ENCODE results near the gene TRPM3. TPM values are rescaled to one million over a fixed set of nuclear protein-coding genes. Genes with fewer than 3 reads are reported as not detected.

Gene TRPM3
- total RNA-seq, 2 donors from 2014 or later = not detected

DNA sequence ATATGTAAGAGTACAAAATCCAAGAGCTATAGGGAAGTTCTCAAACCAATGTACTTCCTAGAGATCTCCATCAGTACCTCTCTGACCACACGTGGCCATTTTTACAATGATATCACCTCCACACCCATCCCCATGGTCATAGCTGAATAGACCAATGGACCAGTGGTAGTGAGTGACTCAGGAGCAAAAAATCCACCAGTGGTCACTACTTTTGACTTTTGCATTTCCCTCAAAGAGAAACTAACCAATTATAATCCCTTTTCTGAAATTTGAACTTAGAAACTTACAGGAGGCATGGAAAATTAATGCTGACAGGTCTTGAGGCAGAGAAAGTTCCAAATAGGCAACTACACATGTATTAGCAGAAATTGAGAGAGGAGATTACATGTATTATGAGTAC is 238.4 kb downstream of the TRPM3 start:
- Mint-ChIP-seq H3K27ac (no peak overlapping the region), H3K4me3 (no peak overlapping the region), H3K36me3 (ENCODE audit: low read depth) (no peaks in the 10 kb centered on the region), H3K4me1 (no peaks in the 10 kb centered on the region), H3K27me3 (no peaks in the 10 kb centered on the region)
- H3K9me3 ChIP-seq (ENCODE audit: control insufficient read depth, low read length, poor library complexity, severe bottlenecking) = no peaks in the 10 kb centered on the region
- no peak for ATAC-seq
- DNase-seq = no peak

DNA sequence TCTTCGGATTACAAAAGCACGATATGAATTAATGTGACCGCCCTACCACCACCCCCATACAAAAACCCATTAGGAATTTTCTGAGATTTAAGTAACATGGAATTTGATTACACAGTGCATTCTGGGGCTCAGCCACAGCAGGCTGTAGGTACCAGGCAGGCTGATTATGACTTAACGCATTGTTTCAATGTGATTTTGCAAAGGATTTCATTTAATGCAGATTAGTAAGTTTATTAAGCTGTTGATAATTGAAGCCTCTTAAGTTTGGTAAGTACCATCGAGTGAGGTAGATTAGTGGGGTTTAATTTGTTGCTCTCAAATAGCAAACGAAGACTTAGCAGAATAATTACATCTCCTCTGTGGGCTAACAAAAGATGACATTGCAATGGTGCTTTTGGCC is 240.1 kb downstream of the TRPM3 start:
- DNase-seq = no peak
- no peaks in the 10 kb centered on the region for H3K27me3 Mint-ChIP-seq

DNA sequence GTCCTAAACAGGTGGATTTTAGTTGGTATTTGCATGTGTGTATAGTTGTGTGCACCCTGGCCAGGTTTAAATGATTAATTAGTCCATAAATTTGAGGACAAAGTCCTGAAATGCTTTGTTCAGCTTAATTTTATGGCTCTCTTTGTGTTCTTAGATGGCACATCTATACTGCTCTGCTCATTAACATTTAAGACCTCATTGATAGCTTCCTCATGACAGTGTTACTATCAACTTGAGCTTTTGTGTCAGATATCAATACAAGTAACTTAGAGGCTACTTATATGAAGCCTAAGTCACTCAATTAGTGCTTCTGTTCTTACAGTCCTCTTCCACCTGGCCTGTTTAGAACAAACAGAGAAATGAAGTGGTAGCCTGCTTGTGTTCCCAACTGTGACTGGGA is 240.9 kb downstream of the TRPM3 start:
- Mint-ChIP-seq H3K4me3 (no peak overlapping the region), H3K27me3 (no peaks in the 10 kb centered on the region), H3K36me3 (ENCODE audit: low read depth) (no peaks in the 10 kb centered on the region), H3K4me1 (no peaks in the 10 kb centered on the region), H3K27ac (no peak overlapping the region)
- ATAC-seq = no peak
- no peaks in the 10 kb centered on the region for H3K9me3 ChIP-seq (ENCODE audit: control insufficient read depth, low read length, poor library complexity, severe bottlenecking)
- DNase-seq = no peak

More for the DNA sequence above, 240.1 kb downstream of the TRPM3 start:
- no peak overlapping the region for H3K27ac Mint-ChIP-seq
- H3K4me3 Mint-ChIP-seq = no peak overlapping the region
- no peaks in the 10 kb centered on the region for H3K4me1 Mint-ChIP-seq
- H3K36me3 Mint-ChIP-seq (ENCODE audit: low read depth) = no peaks in the 10 kb centered on the region
- no peak for ATAC-seq
- no peaks in the 10 kb centered on the region for H3K9me3 ChIP-seq (ENCODE audit: control insufficient read depth, low read length, poor library complexity, severe bottlenecking)

DNA sequence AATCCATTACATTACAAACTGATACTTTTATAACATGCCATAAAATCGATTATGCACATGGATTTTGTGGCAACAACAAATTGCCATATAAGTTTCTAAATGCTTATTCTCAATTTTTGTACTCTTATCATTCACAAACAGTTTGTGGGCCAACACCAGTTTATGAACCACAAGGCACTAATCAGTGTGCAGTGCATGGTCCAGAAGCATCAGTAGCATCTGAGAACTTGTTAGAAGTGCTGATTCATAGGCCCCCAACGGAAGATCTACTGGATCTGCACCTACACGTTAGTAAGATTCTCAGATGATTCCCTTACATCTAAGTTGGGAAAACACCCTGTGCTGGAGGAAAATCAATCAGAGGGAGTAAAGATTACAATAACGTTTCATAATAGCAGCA is 242.8 kb downstream of the TRPM3 start:
- H3K4me1 Mint-ChIP-seq = no peaks in the 10 kb centered on the region

DNA sequence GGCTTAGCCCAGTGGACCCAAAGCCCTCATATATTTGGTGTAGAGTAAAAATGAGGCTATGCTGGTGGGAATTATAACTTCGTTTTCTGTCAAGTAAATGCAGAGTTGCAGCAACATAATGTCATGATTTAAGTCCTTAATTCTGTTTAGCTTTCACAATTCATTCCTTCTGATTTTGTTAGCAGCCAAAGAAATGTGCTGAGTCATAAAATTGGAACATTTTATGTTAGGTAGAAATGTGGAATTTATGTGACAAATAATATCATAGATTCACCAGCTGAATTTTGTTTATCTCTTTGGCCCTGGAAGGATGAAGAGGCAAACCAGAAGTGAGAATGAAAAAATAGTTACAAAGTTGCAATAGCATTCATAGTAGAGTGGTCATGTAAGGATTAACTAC is 247.0 kb downstream of the TRPM3 start:
- ATAC-seq (no peak), DNase-seq (no peak)
- H3K27ac Mint-ChIP-seq = no peak overlapping the region
- H3K4me1 Mint-ChIP-seq = no peaks in the 10 kb centered on the region
- no peak overlapping the region for H3K4me3 Mint-ChIP-seq
- no peaks in the 10 kb centered on the region for H3K9me3 ChIP-seq (ENCODE audit: control insufficient read depth, low read length, poor library complexity, severe bottlenecking)
- H3K36me3 Mint-ChIP-seq (ENCODE audit: low read depth) = no peaks in the 10 kb centered on the region
- peaks cover 6% of the 10 kb centered on the region for H3K27me3 Mint-ChIP-seq

More for the DNA sequence above, 242.8 kb downstream of the TRPM3 start:
- H3K4me3 Mint-ChIP-seq = no peak overlapping the region
- DNase-seq (no peak), ATAC-seq (no peak)
- H3K27me3 Mint-ChIP-seq = peaks cover 2% of the 10 kb centered on the region
- H3K9me3 ChIP-seq (ENCODE audit: control insufficient read depth, low read length, poor library complexity, severe bottlenecking) = no peaks in the 10 kb centered on the region
- H3K27ac Mint-ChIP-seq = no peak overlapping the region
- no peaks in the 10 kb centered on the region for H3K36me3 Mint-ChIP-seq (ENCODE audit: low read depth)

DNA sequence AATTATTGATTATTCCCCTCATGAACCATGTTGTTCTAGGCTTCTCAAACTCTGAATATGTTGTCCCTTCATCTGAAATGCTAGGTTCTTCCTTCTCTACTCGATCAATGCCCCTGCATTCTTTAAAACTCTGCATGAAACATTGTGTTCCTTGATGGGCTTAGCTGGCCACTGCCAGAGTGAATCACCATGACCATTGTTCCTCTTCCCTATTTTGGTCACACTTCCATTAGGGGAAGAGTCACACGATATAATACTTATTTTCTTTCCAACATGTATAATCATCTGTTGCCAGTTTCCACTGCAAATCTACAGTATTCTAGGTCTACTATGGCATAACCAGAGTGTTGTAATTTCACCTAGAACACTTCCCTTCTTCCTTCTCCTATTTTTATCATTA is 247.9 kb downstream of the TRPM3 start:
- no peak for ATAC-seq
- no peak overlapping the region for H3K4me3 Mint-ChIP-seq
- no peaks in the 10 kb centered on the region for H3K4me1 Mint-ChIP-seq

DNA sequence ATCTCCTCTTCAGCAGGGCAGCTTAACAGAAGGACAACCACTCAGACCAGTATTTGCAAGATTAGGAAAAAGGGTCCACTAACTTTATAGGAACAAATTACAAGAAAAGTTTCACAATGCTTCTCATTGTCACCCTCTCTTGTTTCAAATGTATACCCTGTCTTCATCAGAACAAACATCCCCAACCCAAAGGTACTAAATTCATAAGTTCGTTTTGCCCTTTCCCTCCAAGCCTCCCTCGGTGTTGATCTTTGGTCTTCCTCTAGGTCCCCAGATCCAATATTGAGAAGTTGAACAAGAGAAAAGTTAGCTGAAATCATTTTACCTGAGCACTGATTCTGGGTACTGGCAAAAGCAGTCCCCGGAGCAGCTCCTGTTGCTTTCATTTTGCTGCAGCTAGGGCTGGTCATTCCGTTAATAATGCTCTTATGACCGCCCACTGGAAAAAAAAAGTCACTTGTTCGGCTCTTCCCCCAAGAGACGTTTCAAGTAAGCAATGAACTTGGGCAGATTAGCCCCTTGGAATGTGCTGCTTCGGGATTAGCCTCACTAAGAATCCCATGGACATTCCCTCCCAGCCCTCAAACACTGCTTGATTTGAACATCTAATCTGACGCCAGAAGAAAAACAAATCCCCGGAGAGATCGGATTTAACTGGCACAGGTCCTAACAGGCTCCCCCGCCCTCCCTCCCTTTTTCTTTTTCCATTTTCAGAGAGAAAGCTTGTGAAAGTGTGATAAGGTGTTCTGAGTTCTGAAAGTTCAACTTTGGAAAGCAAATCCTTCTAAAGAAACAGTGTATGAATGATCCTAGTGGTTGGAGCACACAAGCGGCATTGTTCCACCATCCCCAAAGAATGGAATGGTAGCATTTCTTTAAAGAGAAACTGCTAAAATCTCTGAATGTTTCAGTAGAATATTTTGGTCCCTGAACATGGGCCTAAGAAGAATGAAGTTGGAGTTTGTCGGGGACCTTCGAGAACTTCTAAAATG is 252.5 kb downstream of the TRPM3 start:
- Mint-ChIP-seq H3K27me3 (peaks cover 15% of the 10 kb centered on the region), H3K36me3 (ENCODE audit: low read depth) (no peaks in the 10 kb centered on the region), H3K4me1 (no peaks in the 10 kb centered on the region), H3K27ac (no peak overlapping the region), H3K4me3 (no peak overlapping the region)
- H3K9me3 ChIP-seq (ENCODE audit: control insufficient read depth, low read length, poor library complexity, severe bottlenecking) = no peaks in the 10 kb centered on the region
- no peak for DNase-seq
- ATAC-seq = no peak

More for the DNA sequence above, 247.9 kb downstream of the TRPM3 start:
- H3K36me3 Mint-ChIP-seq (ENCODE audit: low read depth) = no peaks in the 10 kb centered on the region
- H3K27ac Mint-ChIP-seq = no peak overlapping the region
- DNase-seq = no peak
- H3K27me3 Mint-ChIP-seq = peaks cover 10% of the 10 kb centered on the region
- no peaks in the 10 kb centered on the region for H3K9me3 ChIP-seq (ENCODE audit: control insufficient read depth, low read length, poor library complexity, severe bottlenecking)

DNA sequence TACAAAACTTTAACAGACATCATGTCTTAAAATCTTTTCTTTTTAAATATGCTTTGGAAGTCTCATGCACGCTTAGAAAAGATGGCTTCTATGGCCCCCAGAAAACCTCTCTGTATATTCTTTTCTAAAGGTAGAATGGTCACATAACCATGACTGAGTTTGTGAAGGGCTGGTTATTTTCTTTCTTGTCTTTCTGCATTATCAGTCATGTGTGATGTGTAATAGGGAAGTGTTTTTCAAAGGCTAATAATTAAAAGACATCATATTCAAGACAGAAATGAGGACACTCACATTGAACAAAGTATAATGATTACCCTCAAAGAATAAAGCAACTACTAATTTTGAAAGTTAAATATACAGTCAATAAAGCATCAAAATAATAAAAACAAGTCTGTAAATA is 253.4 kb downstream of the TRPM3 start:
- H3K9me3 ChIP-seq (ENCODE audit: control insufficient read depth, low read length, poor library complexity, severe bottlenecking) = no peaks in the 10 kb centered on the region
- no peak for ATAC-seq
- Mint-ChIP-seq H3K4me3 (no peak overlapping the region), H3K4me1 (no peaks in the 10 kb centered on the region), H3K27me3 (peaks cover 16% of the 10 kb centered on the region), H3K36me3 (ENCODE audit: low read depth) (no peaks in the 10 kb centered on the region), H3K27ac (no peak overlapping the region)
- DNase-seq = no peak

DNA sequence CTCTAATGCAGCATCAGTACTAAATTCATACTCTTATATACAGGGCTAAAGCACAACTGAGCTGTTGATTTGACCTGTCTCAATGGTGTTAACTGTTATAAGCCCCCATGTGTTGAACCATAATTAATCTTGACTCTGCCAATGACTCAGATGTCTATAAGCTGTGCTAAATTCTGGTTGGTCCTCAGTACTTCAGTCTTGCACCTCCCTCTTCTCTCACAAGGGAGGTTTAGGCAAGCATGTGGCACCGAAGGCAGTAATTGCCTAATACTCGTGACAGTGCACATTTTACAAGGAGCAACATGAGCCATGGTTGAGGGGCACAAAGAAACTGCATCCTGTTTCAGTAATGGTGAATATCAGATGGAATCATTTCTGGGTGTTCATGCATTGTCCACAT is 255.9 kb downstream of the TRPM3 start:
- no peaks in the 10 kb centered on the region for H3K4me1 Mint-ChIP-seq
- DNase-seq (no peak), ATAC-seq (no peak)
- no peaks in the 10 kb centered on the region for H3K9me3 ChIP-seq (ENCODE audit: control insufficient read depth, low read length, poor library complexity, severe bottlenecking)
- H3K27me3 Mint-ChIP-seq = peaks cover 24% of the 10 kb centered on the region
- no peak overlapping the region for H3K4me3 Mint-ChIP-seq
- H3K36me3 Mint-ChIP-seq (ENCODE audit: low read depth) = no peaks in the 10 kb centered on the region
- no peak overlapping the region for H3K27ac Mint-ChIP-seq

DNA sequence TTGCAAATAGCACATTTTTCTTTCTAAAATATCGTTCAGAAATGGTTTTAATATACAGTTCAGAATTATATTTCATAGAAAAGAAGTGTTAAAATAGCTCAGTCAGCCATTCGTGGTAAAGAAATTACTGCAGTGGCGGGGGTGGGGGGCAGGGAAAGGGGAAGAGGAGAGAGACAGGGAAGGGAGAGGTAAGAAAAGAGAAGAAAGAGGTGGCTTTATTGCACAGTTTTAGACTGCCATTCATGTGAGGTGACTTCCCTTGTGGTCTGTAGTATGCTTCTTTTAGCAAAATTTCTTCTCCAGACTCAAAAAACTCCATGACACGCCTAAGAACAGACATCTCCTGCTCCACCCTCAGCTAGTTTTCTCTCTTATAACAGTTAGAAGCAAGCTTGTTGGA is 259.6 kb downstream of the TRPM3 start:
- H3K9me3 ChIP-seq (ENCODE audit: control insufficient read depth, low read length, poor library complexity, severe bottlenecking) = no peaks in the 10 kb centered on the region
- DNase-seq (no peak), ATAC-seq (no peak)
- H3K27ac Mint-ChIP-seq = no peak overlapping the region
- H3K4me3 Mint-ChIP-seq = no peak overlapping the region
- peaks cover 18% of the 10 kb centered on the region for H3K27me3 Mint-ChIP-seq
- H3K36me3 Mint-ChIP-seq (ENCODE audit: low read depth) = no peaks in the 10 kb centered on the region
- no peaks in the 10 kb centered on the region for H3K4me1 Mint-ChIP-seq

DNA sequence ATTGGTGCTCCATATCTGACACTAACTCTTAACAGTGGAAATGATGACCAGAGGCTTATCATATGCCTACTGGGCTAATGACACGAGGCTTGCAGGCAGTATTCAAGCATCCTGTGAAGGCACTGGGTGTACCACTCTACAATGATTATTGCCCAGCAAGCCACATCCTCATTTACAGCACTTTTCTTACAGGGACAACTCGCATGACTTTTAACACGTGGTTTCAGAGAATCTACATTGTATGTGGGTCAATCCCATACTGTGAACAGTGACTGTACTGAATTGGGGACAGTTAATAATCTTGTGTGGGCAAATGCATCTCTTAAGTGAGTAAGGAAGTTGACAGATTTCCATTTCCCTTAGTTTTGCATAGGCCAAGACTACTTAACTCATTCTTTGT is 260.0 kb downstream of the TRPM3 start:
- H3K4me3 Mint-ChIP-seq = no peak overlapping the region
- no peaks in the 10 kb centered on the region for H3K4me1 Mint-ChIP-seq
- peaks cover 18% of the 10 kb centered on the region for H3K27me3 Mint-ChIP-seq
- ATAC-seq (no peak), DNase-seq (no peak)
- no peak overlapping the region for H3K27ac Mint-ChIP-seq
- H3K9me3 ChIP-seq (ENCODE audit: control insufficient read depth, low read length, poor library complexity, severe bottlenecking) = no peaks in the 10 kb centered on the region
- no peaks in the 10 kb centered on the region for H3K36me3 Mint-ChIP-seq (ENCODE audit: low read depth)

DNA sequence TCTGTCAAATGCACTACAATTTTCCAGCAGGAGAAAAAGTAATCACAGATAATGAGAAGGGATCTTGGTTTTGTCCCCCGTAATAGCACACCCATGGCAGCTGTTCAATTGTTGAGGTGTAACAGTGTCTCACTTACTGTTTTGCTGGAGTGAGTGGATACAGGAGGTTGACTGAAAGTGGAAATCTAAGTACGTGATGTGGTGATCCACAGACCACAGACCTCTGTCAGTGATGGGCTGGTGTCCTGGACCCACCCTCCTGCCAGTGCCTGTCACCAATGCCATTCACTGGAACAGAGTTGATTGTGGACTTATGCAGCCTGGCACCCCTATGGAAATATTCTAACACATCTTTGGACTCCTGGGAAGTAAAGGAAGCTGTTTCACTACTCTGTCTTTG is 261.7 kb downstream of the TRPM3 start:
- Mint-ChIP-seq H3K4me1 (no peaks in the 10 kb centered on the region), H3K4me3 (no peak overlapping the region), H3K27me3 (peaks cover 17% of the 10 kb centered on the region), H3K27ac (no peak overlapping the region), H3K36me3 (ENCODE audit: low read depth) (no peaks in the 10 kb centered on the region)
- no peak for ATAC-seq
- no peak for DNase-seq
- no peaks in the 10 kb centered on the region for H3K9me3 ChIP-seq (ENCODE audit: control insufficient read depth, low read length, poor library complexity, severe bottlenecking)

DNA sequence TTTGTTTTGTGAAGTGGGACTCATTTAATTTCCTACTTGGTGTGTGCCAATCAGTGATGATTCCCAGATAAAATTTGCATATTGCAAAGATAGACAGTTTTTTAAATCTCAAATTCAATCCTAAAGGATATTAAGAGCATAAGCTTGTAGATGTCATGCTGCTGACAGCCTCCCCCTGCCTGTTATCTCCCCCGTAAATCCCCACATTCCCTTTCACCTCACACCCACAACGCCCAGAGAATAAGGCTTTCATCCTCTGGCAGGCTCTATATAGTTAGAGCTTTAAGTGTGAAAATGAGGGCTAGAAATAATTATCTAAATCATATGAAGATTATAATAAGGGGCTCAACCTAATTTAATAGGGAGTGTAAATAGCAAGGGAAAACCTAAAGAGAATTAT is 265.0 kb downstream of the TRPM3 start:
- no peak for ATAC-seq
- no peaks in the 10 kb centered on the region for H3K4me1 Mint-ChIP-seq
- H3K4me3 Mint-ChIP-seq = no peak overlapping the region
- H3K27me3 Mint-ChIP-seq = no peaks in the 10 kb centered on the region
- no peaks in the 10 kb centered on the region for H3K36me3 Mint-ChIP-seq (ENCODE audit: low read depth)
- no peak overlapping the region for H3K27ac Mint-ChIP-seq
- no peak for DNase-seq
- no peaks in the 10 kb centered on the region for H3K9me3 ChIP-seq (ENCODE audit: control insufficient read depth, low read length, poor library complexity, severe bottlenecking)

DNA sequence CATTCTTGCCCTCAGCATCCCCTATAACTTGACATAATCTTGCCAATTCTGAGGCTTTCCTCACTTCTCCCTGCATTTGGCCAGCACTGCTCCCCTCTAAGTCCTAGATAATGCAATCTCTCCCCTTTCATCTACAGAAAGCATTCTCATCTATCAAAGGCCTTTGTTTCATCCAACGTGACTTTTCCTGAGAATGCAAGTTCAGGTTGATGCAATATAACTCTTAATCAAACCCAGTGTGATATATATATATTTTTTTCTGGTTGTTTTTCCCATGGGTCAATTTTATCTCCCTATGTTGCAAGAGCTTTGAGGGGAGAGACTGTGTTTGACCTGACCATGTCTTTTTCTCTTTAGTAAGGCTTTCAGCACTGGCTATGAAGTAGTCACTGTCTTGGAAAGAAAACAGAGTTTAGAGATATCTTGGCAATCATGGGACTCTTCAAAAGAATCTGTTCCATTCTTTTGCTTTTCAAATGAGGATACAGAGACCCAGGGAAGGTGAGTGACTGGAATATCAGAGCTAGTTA is 268.6 kb downstream of the TRPM3 start:
- no peak overlapping the region for H3K27ac Mint-ChIP-seq
- DNase-seq (no peak), ATAC-seq (no peak)
- no peaks in the 10 kb centered on the region for H3K27me3 Mint-ChIP-seq
- no peaks in the 10 kb centered on the region for H3K36me3 Mint-ChIP-seq (ENCODE audit: low read depth)
- no peaks in the 10 kb centered on the region for H3K9me3 ChIP-seq (ENCODE audit: control insufficient read depth, low read length, poor library complexity, severe bottlenecking)
- no peaks in the 10 kb centered on the region for H3K4me1 Mint-ChIP-seq
- no peak overlapping the region for H3K4me3 Mint-ChIP-seq

Data from T-helper 17 cell (primary cell).